ENCODE measurements around the gene FGFRL1.
A peak's percentile ranks its signal among the peaks of the same experiment; 100 is the strongest.

Gene FGFRL1, protein sequence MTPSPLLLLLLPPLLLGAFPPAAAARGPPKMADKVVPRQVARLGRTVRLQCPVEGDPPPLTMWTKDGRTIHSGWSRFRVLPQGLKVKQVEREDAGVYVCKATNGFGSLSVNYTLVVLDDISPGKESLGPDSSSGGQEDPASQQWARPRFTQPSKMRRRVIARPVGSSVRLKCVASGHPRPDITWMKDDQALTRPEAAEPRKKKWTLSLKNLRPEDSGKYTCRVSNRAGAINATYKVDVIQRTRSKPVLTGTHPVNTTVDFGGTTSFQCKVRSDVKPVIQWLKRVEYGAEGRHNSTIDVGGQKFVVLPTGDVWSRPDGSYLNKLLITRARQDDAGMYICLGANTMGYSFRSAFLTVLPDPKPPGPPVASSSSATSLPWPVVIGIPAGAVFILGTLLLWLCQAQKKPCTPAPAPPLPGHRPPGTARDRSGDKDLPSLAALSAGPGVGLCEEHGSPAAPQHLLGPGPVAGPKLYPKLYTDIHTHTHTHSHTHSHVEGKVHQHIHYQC

DNA sequence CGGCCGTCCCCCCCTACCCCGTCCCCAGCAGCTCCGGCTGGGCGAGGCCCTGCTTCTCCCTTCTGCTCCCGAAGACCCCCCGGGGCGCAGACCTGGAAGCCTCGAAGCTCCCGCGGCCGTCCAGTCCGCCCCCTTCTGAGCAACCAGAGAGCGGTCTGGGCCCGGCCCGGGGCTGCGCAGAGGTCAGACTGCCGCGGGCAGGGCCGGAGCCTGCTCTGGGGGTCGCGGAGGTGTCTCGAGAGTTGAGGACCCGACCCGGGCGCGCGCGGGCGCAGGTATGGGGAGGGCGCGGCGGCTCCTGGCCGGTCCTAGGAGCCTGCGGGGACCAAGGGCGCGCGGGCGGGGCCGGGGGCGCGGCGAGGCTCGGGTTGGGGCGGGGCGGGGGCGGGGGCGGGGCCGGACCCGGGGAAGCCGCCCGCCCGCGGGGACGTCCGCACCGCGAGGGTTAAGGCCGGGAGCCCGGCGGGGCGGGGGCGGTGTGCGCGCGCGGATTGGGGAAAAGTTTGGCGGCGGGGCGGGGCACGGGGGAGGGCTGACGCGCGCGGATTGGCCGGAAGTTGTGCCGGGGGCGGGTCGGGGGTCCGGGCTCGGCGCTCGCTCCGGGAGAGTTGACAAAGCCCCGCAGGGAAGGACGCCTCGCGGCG is at the start of gene FGFRL1:
Gene FGFRL1 (plus strand): TSS at position 605 of the 644 bp plus-strand sequence. CDS start 860 bp downstream, outside the sequence.
- H3K9ac ChIP-seq, result peak within 1 kb of the TSS; percentile 30; the same call in 1 of the 2 replicates
- peaks cover 13% of the 10 kb centered on the region; the same call in 1 of the 2 replicates for H3K27me3 ChIP-seq (ENCODE audit: insufficient read depth, low read depth)
- H3K4me3 ChIP-seq (IDR thresholded peaks at IDR 0.05; ENCODE audit: insufficient read depth, low read depth, low read length), result no peak within 1 kb of the TSS
- no peaks in the 10 kb centered on the region for H3K36me3 ChIP-seq (ENCODE audit: insufficient read depth)
- no peak within 1 kb of the TSS for H3K27ac ChIP-seq
- TF ChIP-seq, protein P1, sequence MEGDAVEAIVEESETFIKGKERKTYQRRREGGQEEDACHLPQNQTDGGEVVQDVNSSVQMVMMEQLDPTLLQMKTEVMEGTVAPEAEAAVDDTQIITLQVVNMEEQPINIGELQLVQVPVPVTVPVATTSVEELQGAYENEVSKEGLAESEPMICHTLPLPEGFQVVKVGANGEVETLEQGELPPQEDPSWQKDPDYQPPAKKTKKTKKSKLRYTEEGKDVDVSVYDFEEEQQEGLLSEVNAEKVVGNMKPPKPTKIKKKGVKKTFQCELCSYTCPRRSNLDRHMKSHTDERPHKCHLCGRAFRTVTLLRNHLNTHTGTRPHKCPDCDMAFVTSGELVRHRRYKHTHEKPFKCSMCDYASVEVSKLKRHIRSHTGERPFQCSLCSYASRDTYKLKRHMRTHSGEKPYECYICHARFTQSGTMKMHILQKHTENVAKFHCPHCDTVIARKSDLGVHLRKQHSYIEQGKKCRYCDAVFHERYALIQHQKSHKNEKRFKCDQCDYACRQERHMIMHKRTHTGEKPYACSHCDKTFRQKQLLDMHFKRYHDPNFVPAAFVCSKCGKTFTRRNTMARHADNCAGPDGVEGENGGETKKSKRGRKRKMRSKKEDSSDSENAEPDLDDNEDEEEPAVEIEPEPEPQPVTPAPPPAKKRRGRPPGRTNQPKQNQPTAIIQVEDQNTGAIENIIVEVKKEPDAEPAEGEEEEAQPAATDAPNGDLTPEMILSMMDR (conservative IDR thresholded peaks at IDR 0.05; ENCODE audit: low read depth, low read length), result no peak
- no peaks in the 10 kb centered on the region for H3K79me2 ChIP-seq (ENCODE audit: insufficient read depth, low read depth)
- peak within 1 kb of the TSS; percentile 47; the same call in 1 of the 2 replicates for H2AFZ ChIP-seq (ENCODE audit: low read depth)
- no peaks in the 10 kb centered on the region for H3K4me1 ChIP-seq (ENCODE audit: low read depth, poor library complexity, severe bottlenecking)
- no peak within 1 kb of the TSS for H3K4me2 ChIP-seq
- no peaks in the 10 kb centered on the region for H4K20me1 ChIP-seq (ENCODE audit: insufficient read depth)

DNA sequence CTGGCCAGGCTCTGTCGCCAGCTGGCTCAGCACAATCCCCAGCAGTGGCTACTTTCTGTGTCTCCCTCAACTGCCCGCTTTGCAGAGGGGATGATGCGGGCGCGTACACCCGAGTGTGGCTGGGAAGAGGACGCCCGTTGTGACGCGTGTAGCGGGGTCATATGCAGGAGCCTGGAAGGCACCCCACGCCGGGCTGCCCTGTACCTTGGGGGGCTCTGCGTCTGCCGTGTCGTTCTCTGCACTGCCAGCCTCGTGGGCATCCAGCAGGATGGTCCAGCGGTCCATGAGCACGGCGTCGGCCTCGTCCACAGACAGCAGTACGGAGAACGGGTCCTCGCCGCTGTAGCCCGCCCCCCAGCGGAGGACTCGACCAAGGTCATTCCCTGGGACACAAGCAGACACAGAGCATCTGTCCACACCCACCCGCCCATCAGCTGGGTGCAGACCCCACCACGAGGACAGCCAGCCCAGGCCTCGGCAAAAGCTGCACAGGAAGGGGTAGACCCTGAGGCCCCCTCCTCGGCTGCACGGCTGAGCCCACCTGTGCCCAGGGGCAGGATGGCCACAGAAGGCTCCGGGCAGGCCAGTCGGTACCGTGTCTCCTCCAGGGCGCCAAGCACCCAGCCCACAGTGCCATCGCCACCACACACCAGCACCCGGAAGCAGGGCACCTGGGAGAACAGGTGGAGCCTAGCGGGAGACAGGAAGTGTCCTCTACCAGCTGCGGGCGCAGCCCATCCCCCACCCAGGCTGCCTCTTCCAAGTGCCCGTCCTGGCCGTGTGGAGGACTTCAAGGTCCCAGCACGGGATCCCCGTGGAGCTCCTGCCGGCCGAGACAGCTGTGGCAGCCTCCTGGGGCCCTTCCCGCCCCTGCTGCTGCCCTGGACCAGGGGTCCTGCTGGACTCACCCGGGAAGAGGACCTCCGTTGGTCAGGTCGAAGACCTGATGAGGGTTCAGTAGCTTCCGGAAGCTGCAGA is 48.9 kb upstream of the FGFRL1 start:
- Histone ChIP-seq H4K20me1 (ENCODE audit: insufficient read depth) (no peaks in the 10 kb centered on the region), H3K4me3 (IDR thresholded peaks at IDR 0.05; ENCODE audit: insufficient read depth, low read depth, low read length) (no peak overlapping the region), H2AFZ (ENCODE audit: low read depth) (no peak overlapping the region), H3K9ac (no peak overlapping the region), H3K27me3 (ENCODE audit: insufficient read depth, low read depth) (no peaks in the 10 kb centered on the region), H3K79me2 (ENCODE audit: insufficient read depth, low read depth) (no peaks in the 10 kb centered on the region), H3K4me1 (ENCODE audit: low read depth, poor library complexity, severe bottlenecking) (no peaks in the 10 kb centered on the region), H3K27ac (no peak overlapping the region), H3K36me3 (ENCODE audit: insufficient read depth) (no peaks in the 10 kb centered on the region), H3K4me2 (no peak overlapping the region)
- TF ChIP-seq, protein P1 (conservative IDR thresholded peaks at IDR 0.05; ENCODE audit: low read depth, low read length), result no peak

DNA sequence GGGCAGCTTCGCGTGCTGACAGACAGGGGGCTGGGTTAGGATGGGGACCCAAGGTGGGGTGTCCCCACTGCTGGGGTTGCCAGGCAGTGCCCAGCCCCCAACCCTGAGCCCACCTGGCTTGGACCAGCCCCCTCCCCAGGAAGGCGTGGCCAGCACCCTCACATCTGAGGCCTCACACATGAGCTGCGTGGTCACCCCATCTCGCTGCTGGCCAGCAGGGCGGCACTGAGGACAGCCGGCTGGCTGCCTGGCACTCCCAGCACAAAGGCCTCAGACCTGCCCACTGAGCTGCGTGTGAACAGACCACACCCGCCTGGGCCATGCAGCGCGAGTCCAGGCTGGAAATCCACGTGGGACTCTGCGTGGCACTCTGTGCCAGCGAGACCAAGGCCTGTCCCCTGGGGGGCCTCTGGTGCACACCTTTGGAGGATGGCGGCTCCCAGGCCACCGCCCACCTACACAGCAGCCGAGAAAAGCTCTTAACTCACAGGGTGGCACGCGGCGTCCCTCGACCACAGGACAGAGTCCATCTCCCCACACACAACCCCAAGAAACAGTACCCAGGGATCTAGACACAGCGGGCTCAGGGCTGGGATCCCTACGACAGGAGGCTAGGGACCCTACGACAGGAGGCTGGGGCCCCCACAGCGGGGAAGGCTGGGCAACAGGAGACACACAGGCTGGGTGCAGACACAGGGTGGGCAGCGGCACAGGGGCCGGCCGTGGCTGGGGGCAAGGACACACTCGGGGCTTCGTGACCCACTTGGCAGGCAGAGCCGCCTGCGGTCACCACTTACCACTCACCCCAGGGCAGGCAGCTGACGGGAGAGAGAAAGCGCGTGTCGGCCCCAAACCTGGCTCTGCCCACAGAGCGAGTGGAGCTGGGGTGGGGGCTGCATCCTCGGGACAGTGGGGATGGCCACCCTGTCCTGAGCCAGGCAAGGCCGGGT is 47.9 kb upstream of the FGFRL1 start:
- no peak overlapping the region for H3K9ac ChIP-seq
- no peak overlapping the region for H3K4me2 ChIP-seq
- no peak overlapping the region for H3K27ac ChIP-seq
- TF ChIP-seq, protein P1 (conservative IDR thresholded peaks at IDR 0.05; ENCODE audit: low read depth, low read length), result no peak
- no peaks in the 10 kb centered on the region for H3K79me2 ChIP-seq (ENCODE audit: insufficient read depth, low read depth)
- no peak overlapping the region for H3K4me3 ChIP-seq (IDR thresholded peaks at IDR 0.05; ENCODE audit: insufficient read depth, low read depth, low read length)
- H4K20me1 ChIP-seq (ENCODE audit: insufficient read depth), result no peaks in the 10 kb centered on the region
- no peaks in the 10 kb centered on the region for H3K36me3 ChIP-seq (ENCODE audit: insufficient read depth)
- no peak overlapping the region for H2AFZ ChIP-seq (ENCODE audit: low read depth)
- no peaks in the 10 kb centered on the region for H3K27me3 ChIP-seq (ENCODE audit: insufficient read depth, low read depth)
- no peaks in the 10 kb centered on the region for H3K4me1 ChIP-seq (ENCODE audit: low read depth, poor library complexity, severe bottlenecking)
